HFF-Myc (cell line): ENCODE measurements around the gene CD99L2.

Experiments
- DNase-seq: peaks from one replicate; pipeline ENCODE4 v3.0.0-alpha.2; 2011; ENCODE audit warnings: low read depth; ENCODE audit errors: extremely low read depth
- H3K4me3 ChIP-seq: replicated peaks from 2 replicates; pipeline ENCODE4 v1.5.1; 2011; ENCODE audit warnings: low read depth, mild to moderate bottlenecking, control low read depth, low read length
- CTCF ChIP-seq: IDR thresholded peaks from 2 replicates; pipeline ENCODE4 v1.5.1; 2012; ENCODE audit warnings: mild to moderate bottlenecking, low read depth, low read length, control low read depth; ENCODE audit errors: missing control alignments

The CD99L2 gene

GRCh38 chrX:150719621-150720020, 178.8 kb downstream of the CD99L2 start:
- no peak for DNase-seq
- H3K4me3 ChIP-seq = no peak overlapping the region
- TF ChIP-seq CTCF = no peak
